ENCODE measurements around the gene CACNA1S.

The CACNA1S gene

DNA sequence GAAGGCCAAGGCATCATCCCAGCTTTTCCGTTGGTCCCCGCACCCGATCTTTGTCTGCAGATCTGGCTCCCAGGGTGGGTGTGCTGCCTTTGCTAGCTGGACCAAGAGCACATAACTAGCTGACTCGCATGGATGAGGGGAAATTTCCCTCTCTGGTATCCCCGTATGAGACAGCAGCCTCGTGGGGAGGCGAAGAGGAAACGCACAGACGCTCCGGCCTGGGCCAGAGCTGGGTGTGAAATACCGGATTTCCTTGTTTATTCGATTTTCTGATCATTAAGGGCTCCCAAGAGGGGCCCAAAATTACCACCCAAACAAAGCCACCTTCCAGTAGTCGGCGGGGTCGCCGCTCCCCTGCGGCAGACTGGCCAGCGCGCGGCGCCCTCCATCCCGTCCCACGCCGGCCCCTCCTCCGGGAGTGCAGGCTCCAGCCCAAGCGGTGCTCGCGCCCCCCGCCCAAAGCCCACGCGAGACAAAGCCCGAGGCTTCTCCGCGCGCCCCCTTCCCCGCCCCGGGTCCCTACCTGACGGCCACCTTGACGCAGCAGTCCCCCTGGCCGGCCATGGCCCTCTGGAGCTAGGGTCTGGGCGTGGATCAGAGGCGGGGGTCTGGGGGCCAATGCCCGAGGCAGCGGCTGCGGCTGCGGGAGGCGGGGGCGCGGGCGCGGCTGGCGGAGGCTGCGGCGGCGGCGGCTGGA is 89.3 kb downstream of the CACNA1S start:
- peak overlapping the region; percentile 94 for H3K27ac ChIP-seq (ENCODE audit: low read length)
- H3K79me2 ChIP-seq (ENCODE audit: low read length), result peaks cover 59% of the 10 kb centered on the region
- peak overlapping the region; percentile 86 for H3K4me3 ChIP-seq (ENCODE audit: low read length)
- H3K4me1 ChIP-seq (ENCODE audit: low read length), result peaks cover 79% of the 10 kb centered on the region
- peak overlapping the region; percentile 96 for H3K9ac ChIP-seq (ENCODE audit: low read length)
- TF ChIP-seq, protein P1, sequence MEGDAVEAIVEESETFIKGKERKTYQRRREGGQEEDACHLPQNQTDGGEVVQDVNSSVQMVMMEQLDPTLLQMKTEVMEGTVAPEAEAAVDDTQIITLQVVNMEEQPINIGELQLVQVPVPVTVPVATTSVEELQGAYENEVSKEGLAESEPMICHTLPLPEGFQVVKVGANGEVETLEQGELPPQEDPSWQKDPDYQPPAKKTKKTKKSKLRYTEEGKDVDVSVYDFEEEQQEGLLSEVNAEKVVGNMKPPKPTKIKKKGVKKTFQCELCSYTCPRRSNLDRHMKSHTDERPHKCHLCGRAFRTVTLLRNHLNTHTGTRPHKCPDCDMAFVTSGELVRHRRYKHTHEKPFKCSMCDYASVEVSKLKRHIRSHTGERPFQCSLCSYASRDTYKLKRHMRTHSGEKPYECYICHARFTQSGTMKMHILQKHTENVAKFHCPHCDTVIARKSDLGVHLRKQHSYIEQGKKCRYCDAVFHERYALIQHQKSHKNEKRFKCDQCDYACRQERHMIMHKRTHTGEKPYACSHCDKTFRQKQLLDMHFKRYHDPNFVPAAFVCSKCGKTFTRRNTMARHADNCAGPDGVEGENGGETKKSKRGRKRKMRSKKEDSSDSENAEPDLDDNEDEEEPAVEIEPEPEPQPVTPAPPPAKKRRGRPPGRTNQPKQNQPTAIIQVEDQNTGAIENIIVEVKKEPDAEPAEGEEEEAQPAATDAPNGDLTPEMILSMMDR (IDR thresholded peaks at IDR 0.05; ENCODE audit: low read depth, low read length), result peak; percentile 47
- no peak for TF ChIP-seq EZH2phosphoT487 (IDR thresholded peaks at IDR 0.05; ENCODE audit: low read depth)
- H3K36me3 ChIP-seq (replicated peaks; ENCODE audit: low read depth, low read length), result peaks cover 4% of the 10 kb centered on the region
- H3K27me3 ChIP-seq (ENCODE audit: low read depth, low read length), result no peaks in the 10 kb centered on the region
- no peak overlapping the region for H2AFZ ChIP-seq (ENCODE audit: low read depth, low read length)
- H3K4me2 ChIP-seq (ENCODE audit: low read length), result peak overlapping the region; percentile 99
- peaks cover 7% of the 10 kb centered on the region for H4K20me1 ChIP-seq (ENCODE audit: insufficient read depth, low read length)
- H3K9me3 ChIP-seq (ENCODE audit: insufficient read depth, low read length), result no peaks in the 10 kb centered on the region

DNA sequence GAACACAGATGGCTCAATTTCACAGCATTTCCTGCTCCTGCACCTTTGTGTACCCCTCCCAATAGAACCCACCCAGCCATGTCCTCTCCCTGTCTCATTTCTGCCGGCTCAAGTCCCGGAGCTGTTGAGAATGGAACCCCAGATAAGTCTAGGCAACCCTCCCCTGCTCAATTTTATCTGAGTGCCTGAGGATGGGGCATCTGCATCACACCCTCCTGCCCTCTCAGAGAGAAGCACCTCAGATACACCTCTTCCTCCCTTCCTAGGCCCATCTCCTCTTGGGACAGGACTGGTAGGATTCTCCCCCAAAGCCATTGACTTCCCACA is 89.8 kb downstream of the CACNA1S start:
- H2AFZ ChIP-seq (ENCODE audit: low read depth, low read length), result no peak overlapping the region
- H3K4me1 ChIP-seq (ENCODE audit: low read length), result peaks cover 84% of the 10 kb centered on the region
- peaks cover 65% of the 10 kb centered on the region for H3K79me2 ChIP-seq (ENCODE audit: low read length)
- no peaks in the 10 kb centered on the region for H3K9me3 ChIP-seq (ENCODE audit: insufficient read depth, low read length)
- peak overlapping the region; percentile 96 for H3K9ac ChIP-seq (ENCODE audit: low read length)
- peak overlapping the region; percentile 99 for H3K4me2 ChIP-seq (ENCODE audit: low read length)
- peaks cover 4% of the 10 kb centered on the region for H3K36me3 ChIP-seq (replicated peaks; ENCODE audit: low read depth, low read length)
- peaks cover 12% of the 10 kb centered on the region for H4K20me1 ChIP-seq (ENCODE audit: insufficient read depth, low read length)
- peak overlapping the region; percentile 94 for H3K27ac ChIP-seq (ENCODE audit: low read length)
- TF ChIP-seq EZH2phosphoT487 (IDR thresholded peaks at IDR 0.05; ENCODE audit: low read depth), result no peak
- TF ChIP-seq, protein P1 (IDR thresholded peaks at IDR 0.05; ENCODE audit: low read depth, low read length), result no peak
- no peaks in the 10 kb centered on the region for H3K27me3 ChIP-seq (ENCODE audit: low read depth, low read length)
- peak overlapping the region; percentile 86 for H3K4me3 ChIP-seq (ENCODE audit: low read length)

DNA sequence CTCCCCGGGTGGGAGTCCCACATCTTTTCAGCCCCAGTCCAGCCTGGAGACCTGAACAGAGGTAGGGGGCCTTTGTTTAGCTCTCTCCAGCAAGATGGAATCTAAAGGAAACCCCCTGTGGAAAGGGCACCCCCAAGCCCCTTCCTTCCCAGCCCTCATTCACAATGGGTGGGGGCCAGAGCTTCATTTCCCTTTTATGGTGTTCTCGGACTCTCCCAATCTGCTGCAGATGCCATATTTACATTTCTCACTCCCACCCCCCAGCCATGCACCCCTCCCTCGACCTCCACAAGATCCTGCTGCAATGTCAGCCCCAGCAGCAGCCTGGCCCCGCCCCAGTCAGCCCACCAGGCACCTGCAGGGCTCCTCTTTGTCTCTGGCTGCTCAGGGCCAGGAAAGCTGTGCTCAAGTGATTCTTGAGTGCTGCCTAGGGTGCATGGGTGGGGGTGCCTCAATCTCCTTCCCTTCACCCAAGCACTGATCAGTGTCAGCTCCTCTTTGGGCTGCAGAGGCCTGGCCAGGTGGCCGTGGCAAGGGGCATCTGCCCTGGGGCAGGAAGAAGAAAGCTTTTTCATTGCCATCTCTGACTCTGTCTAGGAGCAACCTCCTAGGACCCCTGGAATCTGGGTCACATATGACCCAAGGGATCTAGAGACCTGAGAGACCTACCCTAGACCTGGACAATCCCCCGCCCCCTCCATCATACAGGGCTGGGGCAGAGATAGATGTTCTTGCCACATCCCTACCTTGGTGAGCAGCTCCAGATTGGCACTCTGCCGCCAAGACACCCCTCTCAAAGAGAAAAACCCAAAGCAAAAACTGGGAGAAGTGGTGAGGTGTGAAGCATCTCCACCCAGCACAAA is 90.4 kb downstream of the CACNA1S start:
- Histone ChIP-seq H3K4me3 (ENCODE audit: low read length) (peak overlapping the region; percentile 86), H3K9me3 (ENCODE audit: insufficient read depth, low read length) (no peaks in the 10 kb centered on the region), H3K36me3 (replicated peaks; ENCODE audit: low read depth, low read length) (peaks cover 6% of the 10 kb centered on the region), H3K27me3 (ENCODE audit: low read depth, low read length) (no peaks in the 10 kb centered on the region), H3K79me2 (ENCODE audit: low read length) (peaks cover 70% of the 10 kb centered on the region), H3K4me2 (ENCODE audit: low read length) (peak overlapping the region; percentile 99), H3K27ac (ENCODE audit: low read length) (peak overlapping the region; percentile 94), H3K4me1 (ENCODE audit: low read length) (peaks cover 85% of the 10 kb centered on the region), H3K9ac (ENCODE audit: low read length) (peak overlapping the region; percentile 96), H2AFZ (ENCODE audit: low read depth, low read length) (no peak overlapping the region), H4K20me1 (ENCODE audit: insufficient read depth, low read length) (peaks cover 18% of the 10 kb centered on the region)
- TF ChIP-seq, protein P1 (IDR thresholded peaks at IDR 0.05; ENCODE audit: low read depth, low read length), result no peak
- TF ChIP-seq EZH2phosphoT487 (IDR thresholded peaks at IDR 0.05; ENCODE audit: low read depth), result no peak
